Cardiac muscle cell (in vitro differentiated cells and primary cell): Measurements from ENCODE around the gene TEX53. TPM values are rescaled to one million over a fixed set of nuclear protein-coding genes. Genes with fewer than 3 reads are reported as not detected.

Source experiments
- DNase-seq, 2 donors: peaks; one replicate each; pipeline versions ENCODE4 v3.0.0 to v3.0.0-alpha.2; 2010 to 2017; ENCODE audit warnings: low read depth in 1 of 2, low spot score in 1 of 2
- H3K27ac ChIP-seq: fragments of 200-600 bp; sonication (generic); 2 replicates; pipeline ENCODE4 v1.5.1; 2016
- H3K27me3 ChIP-seq: fragments of 200-600 bp; sonication (generic); 2 replicates; pipeline ENCODE4 v1.6.0; 2016; ENCODE audit warnings: control low read depth
- H3K36me3 ChIP-seq: fragments of 200-600 bp; sonication (generic); 2 replicates; pipeline ENCODE4 v1.5.1; 2016; ENCODE audit warnings: control low read depth
- H3K4me1 ChIP-seq: fragments of 200-600 bp; sonication (generic); 2 replicates; pipeline ENCODE4 v1.8.1; 2017; ENCODE audit warnings: low read depth, mild to moderate bottlenecking, mixed run types
- H3K4me3 ChIP-seq: fragments of 200-600 bp; sonication (generic); 2 replicates; pipeline ENCODE4 v1.5.1; 2016; ENCODE audit warnings: mild to moderate bottlenecking
- H3K9me3 ChIP-seq: fragments of 200-600 bp; sonication (generic); 2 replicates; pipeline ENCODE4 v1.5.1; 2017; ENCODE audit warnings: low read depth, mild to moderate bottlenecking, control low read depth
- polyA plus RNA-seq: library from polyadenylated mRNA; unstranded; fragments of >200 nt; fragmentation: Nextera tagmentation; extraction: Ambion mirVana; gene quantifications from 2 replicates; pipeline ENCODE4 v1.2.1, GENCODE V29; 2016
- total RNA-seq: library from RNA; depleted of rRNA; stranded (reverse); fragments of >200 nt; gene quantifications from 2 replicates; pipeline ENCODE4 v1.2.3, GENCODE V29; 2016
- TF ChIP-seq, protein P1 (sequence below): IDR thresholded peaks from 2 replicates; pipeline ENCODE4 v1.5.1; 2012; ENCODE audit warnings: low read depth, mild to moderate bottlenecking, low read length

Gene TEX53
- total and polyA plus RNA-seq, 2 experiments from 2014 or later: not detected

DNA sequence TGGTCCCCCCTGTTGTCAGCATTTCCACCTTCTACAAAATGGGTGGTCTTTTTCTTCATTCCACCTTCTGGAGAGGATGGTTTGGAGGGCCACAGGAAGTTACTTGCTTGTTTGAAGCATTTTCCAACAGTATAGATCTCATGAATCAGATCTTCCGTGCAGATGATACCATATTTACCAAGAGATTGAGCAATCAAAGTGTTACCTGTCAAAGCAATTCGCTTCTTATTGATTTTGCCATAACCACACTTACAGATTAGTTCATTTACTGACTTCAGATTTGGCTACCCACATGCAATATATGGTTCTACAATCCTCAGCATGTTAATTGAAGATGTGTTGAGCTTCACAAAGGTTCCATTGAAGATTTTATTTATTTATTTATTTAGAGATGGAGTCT, 38.3 kb upstream of the TEX53 start:
- H3K4me1 ChIP-seq: no peaks in the 10 kb centered on the region
- no peak overlapping the region for H3K4me3 ChIP-seq
- peaks cover 27% of the 10 kb centered on the region for H3K27me3 ChIP-seq
- H3K9me3 ChIP-seq: no peaks in the 10 kb centered on the region
- no peaks in the 10 kb centered on the region for H3K36me3 ChIP-seq
- H3K27ac ChIP-seq: no peak overlapping the region
- no peak for DNase-seq
- TF ChIP-seq, protein P1, sequence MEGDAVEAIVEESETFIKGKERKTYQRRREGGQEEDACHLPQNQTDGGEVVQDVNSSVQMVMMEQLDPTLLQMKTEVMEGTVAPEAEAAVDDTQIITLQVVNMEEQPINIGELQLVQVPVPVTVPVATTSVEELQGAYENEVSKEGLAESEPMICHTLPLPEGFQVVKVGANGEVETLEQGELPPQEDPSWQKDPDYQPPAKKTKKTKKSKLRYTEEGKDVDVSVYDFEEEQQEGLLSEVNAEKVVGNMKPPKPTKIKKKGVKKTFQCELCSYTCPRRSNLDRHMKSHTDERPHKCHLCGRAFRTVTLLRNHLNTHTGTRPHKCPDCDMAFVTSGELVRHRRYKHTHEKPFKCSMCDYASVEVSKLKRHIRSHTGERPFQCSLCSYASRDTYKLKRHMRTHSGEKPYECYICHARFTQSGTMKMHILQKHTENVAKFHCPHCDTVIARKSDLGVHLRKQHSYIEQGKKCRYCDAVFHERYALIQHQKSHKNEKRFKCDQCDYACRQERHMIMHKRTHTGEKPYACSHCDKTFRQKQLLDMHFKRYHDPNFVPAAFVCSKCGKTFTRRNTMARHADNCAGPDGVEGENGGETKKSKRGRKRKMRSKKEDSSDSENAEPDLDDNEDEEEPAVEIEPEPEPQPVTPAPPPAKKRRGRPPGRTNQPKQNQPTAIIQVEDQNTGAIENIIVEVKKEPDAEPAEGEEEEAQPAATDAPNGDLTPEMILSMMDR: no peak

DNA sequence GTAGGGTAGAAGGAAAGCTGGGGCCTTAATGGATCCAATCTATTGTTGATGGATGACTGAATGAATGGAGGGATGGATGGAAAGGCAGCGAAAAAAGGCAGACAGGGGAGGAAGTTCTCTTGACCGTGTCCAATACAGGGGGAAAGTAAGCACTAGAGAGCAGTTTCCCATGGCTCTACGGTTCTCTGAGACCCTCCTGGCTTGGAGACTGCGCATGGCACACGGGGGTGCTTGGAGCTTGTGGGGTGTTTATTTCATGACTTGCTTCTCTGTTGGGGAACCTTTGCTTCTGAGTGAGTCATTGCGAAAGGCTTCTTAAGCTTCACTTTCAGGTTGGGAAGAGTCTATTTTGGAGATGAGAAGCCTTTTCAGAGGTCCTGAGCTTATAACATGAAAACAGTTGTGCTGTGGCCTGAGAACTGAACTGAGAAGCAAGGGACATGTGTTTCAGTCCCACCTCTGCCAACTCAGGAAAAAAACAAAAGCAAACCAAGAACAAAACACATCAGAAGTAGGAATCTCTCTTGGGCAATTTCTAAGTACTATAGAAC, 37.2 kb upstream of the TEX53 start:
- TF ChIP-seq, protein P1: no peak
- no peaks in the 10 kb centered on the region for H3K9me3 ChIP-seq

DNA sequence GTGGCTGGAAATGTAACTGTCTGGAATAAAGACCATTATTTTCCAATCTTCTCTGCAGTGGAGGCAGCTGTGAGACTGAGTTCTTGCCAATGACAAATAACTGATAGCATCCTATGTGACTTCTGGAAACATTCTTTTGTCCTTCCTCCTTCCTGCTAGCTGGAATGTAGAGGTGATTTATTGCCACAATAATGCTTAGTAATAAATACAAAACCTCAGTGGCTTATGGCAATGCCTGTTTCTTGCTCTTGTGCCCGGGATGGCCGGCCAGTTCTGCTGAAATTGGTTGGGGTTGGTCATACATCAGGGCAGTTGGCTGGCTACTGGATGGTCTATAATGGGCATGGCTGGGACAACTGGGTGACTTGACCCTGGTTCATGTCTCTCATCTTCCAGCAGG, 36.5 kb upstream of the TEX53 start:
- TF ChIP-seq, protein P1: no peak
- H3K4me1 ChIP-seq: no peaks in the 10 kb centered on the region
- no peak overlapping the region for H3K4me3 ChIP-seq
- no peaks in the 10 kb centered on the region for H3K36me3 ChIP-seq
- H3K9me3 ChIP-seq: no peaks in the 10 kb centered on the region
- DNase-seq: no peak
- H3K27me3 ChIP-seq: peaks cover 36% of the 10 kb centered on the region
- no peak overlapping the region for H3K27ac ChIP-seq

More for the DNA sequence above, 37.2 kb upstream of the TEX53 start:
- DNase-seq: no peak
- H3K4me3 ChIP-seq: no peak overlapping the region
- no peaks in the 10 kb centered on the region for H3K36me3 ChIP-seq
- no peaks in the 10 kb centered on the region for H3K4me1 ChIP-seq
- H3K27me3 ChIP-seq: peaks cover 36% of the 10 kb centered on the region
- no peak overlapping the region for H3K27ac ChIP-seq

DNA sequence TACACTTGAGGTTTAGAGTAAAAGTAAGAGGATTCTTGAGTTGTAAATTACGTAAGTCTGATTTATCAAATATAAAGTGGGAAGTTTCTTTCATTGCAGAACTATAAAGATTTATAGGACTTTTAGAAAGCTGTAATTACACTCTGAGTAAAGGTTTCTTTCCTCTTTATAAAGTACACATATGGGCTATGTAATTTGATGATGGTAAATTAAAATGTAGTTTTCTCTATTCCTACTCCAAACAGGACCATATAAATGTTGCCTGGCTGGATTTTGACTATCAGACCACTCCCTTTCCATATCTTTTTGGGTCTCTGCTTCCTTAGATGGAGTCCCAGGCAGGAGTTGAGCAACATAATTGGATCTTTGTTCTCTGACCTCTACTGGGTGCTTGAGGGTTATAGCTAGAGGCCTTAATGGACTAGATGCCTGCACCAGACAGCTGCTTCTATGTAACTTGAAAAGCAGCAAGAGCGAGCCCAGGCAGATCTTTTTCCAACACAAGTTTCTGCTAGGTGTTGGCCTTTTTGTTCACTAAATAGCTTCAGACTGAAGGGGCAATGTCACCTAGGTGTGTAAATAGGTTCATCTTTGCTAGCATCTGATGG, 35.7 kb upstream of the TEX53 start:
- no peak for DNase-seq
- Histone ChIP-seq H3K27me3 (peaks cover 36% of the 10 kb centered on the region), H3K4me1 (no peaks in the 10 kb centered on the region), H3K27ac (no peak overlapping the region), H3K36me3 (no peaks in the 10 kb centered on the region), H3K9me3 (no peaks in the 10 kb centered on the region), H3K4me3 (no peak overlapping the region)
- TF ChIP-seq, protein P1: no peak

DNA sequence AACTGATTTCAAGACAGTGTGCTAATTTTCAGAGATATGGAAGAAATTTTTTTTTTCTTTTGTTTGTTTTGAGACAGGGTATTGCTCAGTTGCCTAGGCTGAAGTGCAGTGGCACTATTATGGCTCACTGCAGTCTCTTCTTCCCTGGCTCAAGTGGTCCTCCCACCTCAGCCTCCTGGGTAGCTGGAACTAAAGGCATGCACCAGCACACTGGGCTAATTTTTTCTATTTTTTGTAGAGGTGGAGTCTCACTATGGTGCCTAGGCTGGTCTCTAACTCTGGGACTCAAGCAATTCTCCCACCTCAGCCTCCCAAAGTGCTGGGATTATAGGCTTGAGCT, 34.3 kb upstream of the TEX53 start:
- peaks cover 36% of the 10 kb centered on the region for H3K27me3 ChIP-seq
- no peak overlapping the region for H3K4me3 ChIP-seq
- H3K36me3 ChIP-seq: no peaks in the 10 kb centered on the region
- TF ChIP-seq, protein P1: no peak
- H3K9me3 ChIP-seq: no peaks in the 10 kb centered on the region
- no peak for DNase-seq
- no peak overlapping the region for H3K27ac ChIP-seq
- H3K4me1 ChIP-seq: no peaks in the 10 kb centered on the region
